A673 (cell line): ENCODE data around the gene TNNT1. TPM values are rescaled to one million over a fixed set of nuclear protein-coding genes. Genes with fewer than 3 reads are reported as not detected.

ENCODE experiments used
- BruUV-seq: library from RNA; stranded (reverse); fragments of 400-500 nt; replicated peaks from 2 replicates; lab custom pipeline; 2021; lab: Mats Ljungman, UMichigan
- CTCF ChIA-PET: fragments of 300-600 bp; sonication (Branson Sonifier 250); formaldehyde crosslinking; loops from one replicate; lab custom pipeline; 2022; ENCODE audit warnings: antibody characterized with exemption; lab: Charles Lee
- POLR2A ChIA-PET: fragments of 300-600 bp; sonication (Branson Sonifier 250); formaldehyde crosslinking; loops from one replicate; lab custom pipeline; 2022; ENCODE audit warnings: antibody characterized with exemption; ENCODE audit not compliant: low non-redundant PET; lab: Charles Lee
- DNase-seq: peaks from one replicate; pipeline ENCODE4 v3.0.0-alpha.2; 2015; ENCODE audit warnings: low spot score
- H3K27ac ChIP-seq: fragments of 200-600 bp; sonication (generic); 2 replicates; pipeline ENCODE4 v1.5.1; 2016; ENCODE audit warnings: mixed run types, low read depth, mild to moderate bottlenecking, mixed read lengths, antibody characterized with exemption, low read length; ENCODE audit not compliant: poor library complexity, severe bottlenecking
- H3K27me3 ChIP-seq: fragments of 200-600 bp; sonication (generic); replicated peaks from 2 replicates; pipeline ENCODE4 v1.6.1; 2017; ENCODE audit warnings: mixed run types, low read depth, mild to moderate bottlenecking, mixed read lengths, antibody characterized with exemption, low read length; ENCODE audit not compliant: insufficient read depth, poor library complexity
- H3K36me3 ChIP-seq: fragments of 200-600 bp; sonication (generic); 2 replicates; pipeline ENCODE4 v1.6.1; 2016; ENCODE audit warnings: mixed run types, mild to moderate bottlenecking, mixed read lengths, antibody characterized with exemption, low read length; ENCODE audit not compliant: insufficient read depth, poor library complexity, severe bottlenecking
- H3K4me1 ChIP-seq: fragments of 200-600 bp; sonication (generic); 2 replicates; pipeline ENCODE4 v1.6.1; 2017; ENCODE audit warnings: mixed run types, mild to moderate bottlenecking, mixed read lengths, antibody characterized with exemption, low read length; ENCODE audit not compliant: insufficient read depth, poor library complexity, severe bottlenecking
- H3K4me3 ChIP-seq: fragments of 200-600 bp; sonication (generic); 2 replicates; pipeline ENCODE4 v1.5.1; 2016; ENCODE audit warnings: low read depth, mixed run types, mild to moderate bottlenecking, mixed read lengths, low read length; ENCODE audit not compliant: poor library complexity, severe bottlenecking
- H3K9me3 ChIP-seq: fragments of 200-600 bp; sonication (generic); 2 replicates; pipeline ENCODE4 v1.6.1; 2016; ENCODE audit warnings: mixed run types, low read depth, mild to moderate bottlenecking, mixed read lengths, antibody characterized with exemption, low read length; ENCODE audit not compliant: poor library complexity, severe bottlenecking
- CTCF ChIP-seq: fragments of 300-800, 200-600 bp; sonication (generic); conservative IDR thresholded peaks from 2 replicates; pipeline ENCODE4 v1.5.1; 2017; ENCODE audit warnings: low read depth, mild to moderate bottlenecking, antibody characterized with exemption, low read length, moderate library complexity, mixed read lengths
- EZH2 ChIP-seq: fragments of 200-600 bp; sonication (generic); IDR thresholded peaks from 2 replicates; pipeline ENCODE4 v1.6.1; 2017; ENCODE audit warnings: borderline replicate concordance, low read depth, mild to moderate bottlenecking, mixed read lengths, antibody characterized with exemption, low read length; ENCODE audit not compliant: poor library complexity, severe bottlenecking
- intact Hi-C: fragments of 100-400 bp; cut with micrococcal nuclease; formaldehyde crosslinking; loops from one replicate; pipeline ENCODE4 v1.10.0; 2022; ENCODE audit not compliant: unreplicated experiment
- total RNA-seq: library from RNA; stranded (reverse); gene quantifications from 2 replicates; pipeline ENCODE4 v1.2.3, GENCODE V29; 2021

The TNNT1 gene
- total RNA-seq, 1 experiment from 2014 or later = 37.6 TPM

DNA sequence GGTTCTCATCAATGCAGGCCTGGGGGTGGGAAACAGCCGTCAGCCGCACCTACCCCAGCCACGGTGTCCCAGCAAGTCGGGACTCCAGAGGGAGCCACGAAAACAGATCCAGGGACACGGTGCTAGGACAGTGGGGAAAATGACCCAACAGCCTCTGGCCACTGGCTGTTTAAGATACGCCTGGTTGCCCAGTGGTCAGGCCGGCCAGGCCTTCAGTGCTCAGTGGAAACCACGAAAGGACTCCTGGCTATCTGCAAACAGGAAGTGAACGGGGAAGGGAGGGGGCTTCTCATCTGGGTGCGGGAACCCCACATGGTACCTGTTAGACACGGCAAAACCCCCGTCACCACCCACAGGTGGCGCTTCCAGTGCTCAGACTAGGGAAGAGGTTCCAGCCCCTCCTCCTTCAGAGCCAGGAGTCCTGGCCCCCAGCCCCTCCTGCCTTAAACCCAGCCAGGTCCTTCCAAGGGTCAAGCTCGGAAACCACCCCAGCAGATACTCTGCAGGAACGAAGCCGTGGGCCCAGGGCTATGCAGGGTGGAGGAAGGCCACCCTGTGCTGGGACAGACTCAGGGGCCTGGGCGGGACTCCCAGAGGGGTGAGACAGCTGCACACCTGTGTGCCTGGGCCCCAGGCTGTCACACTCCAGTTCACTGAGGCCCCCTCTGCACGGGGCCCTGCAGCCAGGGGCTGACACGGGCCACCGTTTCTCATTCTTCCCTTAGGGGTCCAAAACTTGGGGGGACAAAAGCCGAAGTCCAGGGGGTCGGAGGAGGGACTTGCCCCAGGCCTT lies 36.0 kb downstream of the TNNT1 start:
- intact Hi-C loops = no loop called here
- Histone ChIP-seq H3K4me3 (no peak overlapping the region), H3K27ac (no peak overlapping the region), H3K4me1 (peaks cover 8% of the 10 kb centered on the region), H3K36me3 (peaks cover 2% of the 10 kb centered on the region), H3K9me3 (no peaks in the 10 kb centered on the region), H3K27me3 (no peaks in the 10 kb centered on the region)
- DNase-seq = no peak
- CTCF ChIA-PET = no interaction called here
- no TSS peak for BruUV-seq
- POLR2A ChIA-PET = no interaction called here
- no peak for TF ChIP-seq EZH2
- TF ChIP-seq CTCF = no peak

GRCh38 chr19:55112246-55112776 lies 36.7 kb downstream of the TNNT1 start:
- CTCF ChIA-PET = no interaction called here
- no peaks in the 10 kb centered on the region for H3K27me3 ChIP-seq
- POLR2A ChIA-PET = no interaction called here
- no peak for TF ChIP-seq CTCF
- DNase-seq = no peak
- H3K36me3 ChIP-seq = peaks cover 2% of the 10 kb centered on the region
- peaks cover 8% of the 10 kb centered on the region for H3K4me1 ChIP-seq
- H3K27ac ChIP-seq = no peak overlapping the region
- no peaks in the 10 kb centered on the region for H3K9me3 ChIP-seq
- H3K4me3 ChIP-seq = no peak overlapping the region
- no TSS peak for BruUV-seq
- intact Hi-C loops = no loop called here

GRCh38 chr19:55111238-55111831 lies 37.7 kb downstream of the TNNT1 start:
- TF ChIP-seq EZH2 (no peak), CTCF (no peak)
- peaks cover 8% of the 10 kb centered on the region for H3K4me1 ChIP-seq
- H3K27me3 ChIP-seq = no peaks in the 10 kb centered on the region
- peaks cover 2% of the 10 kb centered on the region for H3K36me3 ChIP-seq
- H3K4me3 ChIP-seq = no peak overlapping the region
- intact Hi-C loops = no loop called here
- no TSS peak for BruUV-seq
- DNase-seq = no peak
- no peak overlapping the region for H3K27ac ChIP-seq
- ChIA-PET CTCF (no interaction called here), POLR2A (no interaction called here)
- H3K9me3 ChIP-seq = no peaks in the 10 kb centered on the region
